IMR-90 (cell line): ENCODE data around the gene CLDN19. TPM values are rescaled to one million over a fixed set of nuclear protein-coding genes. Genes with fewer than 3 reads are reported as not detected.

Experiments
- ATAC-seq: fragments of 200-7000 bp; cut with Tn5 transposase; 2 replicates; pipeline ENCODE4 v1.9.1; 2020; ENCODE audit warnings: low read depth, mild to moderate bottlenecking, moderate library complexity
- BruUV-seq: library from RNA; stranded (reverse); fragments of 400-500 nt; replicated peaks from 2 replicates; lab custom pipeline; 2021; lab: Mats Ljungman, UMichigan
- CTCF ChIA-PET: fragments of 300-600 bp; formaldehyde crosslinking; extraction: SDS; loops from one replicate; lab custom pipeline; 2021; ENCODE audit warnings: antibody characterized with exemption; lab: Yijun Ruan, JAX
- POLR2A ChIA-PET: fragments of 300-600 bp; sonication (Branson Sonifier 250); formaldehyde crosslinking; loops from one replicate; lab custom pipeline; 2022; ENCODE audit warnings: antibody characterized with exemption; ENCODE audit not compliant: unreplicated experiment; lab: Charles Lee
- DNase-seq: peaks from one replicate; pipeline ENCODE4 v3.0.0; 2013
- H2AFZ ChIP-seq: replicated peaks from 2 replicates; pipeline ENCODE3; 2013; ENCODE audit warnings: low read length, mild to moderate bottlenecking; ENCODE audit not compliant: poor library complexity
- H2AK5ac ChIP-seq: 2 replicates; pipeline ENCODE4 v1.6.1; 2013; ENCODE audit warnings: low read depth, low read length, inconsistent platforms
- H2AK9ac ChIP-seq: replicated peaks from 2 replicates; pipeline ENCODE3; 2013; ENCODE audit warnings: mild to moderate bottlenecking, low read depth, low read length, moderate library complexity; ENCODE audit not compliant: poor library complexity
- H2BK120ac ChIP-seq: 2 replicates; pipeline ENCODE4 v1.6.1; 2013; ENCODE audit warnings: low read depth, low read length, inconsistent platforms
- H2BK15ac ChIP-seq: 3 replicates; pipeline ENCODE4 v1.6.1; 2013; ENCODE audit warnings: low read depth, low read length, inconsistent platforms
- H2BK20ac ChIP-seq: 2 replicates; pipeline ENCODE4 v1.6.1; 2013; ENCODE audit warnings: low read depth, mild to moderate bottlenecking, inconsistent platforms, low read length, moderate library complexity
- H2BK5ac ChIP-seq: 2 replicates; pipeline ENCODE4 v1.6.1; 2013; ENCODE audit warnings: mild to moderate bottlenecking, low read depth, low read length, inconsistent platforms; ENCODE audit not compliant: poor library complexity, severe bottlenecking
- H3K14ac ChIP-seq: replicated peaks from 2 replicates; pipeline ENCODE4 v1.6.1; 2013; ENCODE audit warnings: low read depth, low read length, inconsistent platforms
- H3K18ac ChIP-seq: 2 replicates; pipeline ENCODE4 v1.6.1; 2013; ENCODE audit warnings: low read depth, low read length, control low read depth
- H3K23ac ChIP-seq: 2 replicates; pipeline ENCODE4 v1.6.1; 2013; ENCODE audit warnings: low read depth, low read length, inconsistent platforms
- H3K27ac ChIP-seq: 2 replicates; pipeline ENCODE4 v1.5.1; 2013; ENCODE audit warnings: mild to moderate bottlenecking, control low read depth, low read length; ENCODE audit not compliant: insufficient read depth
- H3K27me3 ChIP-seq: 2 replicates; pipeline ENCODE4 v1.6.1; 2013; ENCODE audit warnings: low read length; ENCODE audit not compliant: control insufficient read depth, insufficient read depth
- H3K36me3 ChIP-seq: 2 replicates; pipeline ENCODE4 v1.6.1; 2013; ENCODE audit warnings: low read length, mixed read lengths; ENCODE audit not compliant: control insufficient read depth, insufficient read depth
- H3K4ac ChIP-seq: 2 replicates; pipeline ENCODE4 v1.6.1; 2013; ENCODE audit warnings: low read depth, low read length, inconsistent platforms
- H3K4me1 ChIP-seq: 2 replicates; pipeline ENCODE4 v1.6.1; 2013; ENCODE audit warnings: low read length, mixed read lengths; ENCODE audit not compliant: control insufficient read depth, insufficient read depth
- H3K4me2 ChIP-seq: 2 replicates; pipeline ENCODE4 v1.6.1; 2013; ENCODE audit warnings: low read depth, mild to moderate bottlenecking, control low read depth, low read length, moderate library complexity
- H3K4me3 ChIP-seq: 2 replicates; pipeline ENCODE4 v1.5.1; 2013; ENCODE audit warnings: low read depth, mild to moderate bottlenecking, control low read depth, low read length, moderate library complexity; ENCODE audit not compliant: insufficient read depth
- H3K56ac ChIP-seq: 2 replicates; pipeline ENCODE4 v1.6.1; 2013; ENCODE audit warnings: low read length, inconsistent platforms; ENCODE audit not compliant: insufficient read depth; ENCODE audit errors: extremely low read depth
- H3K79me1 ChIP-seq, 2 experiments: 2 replicates each; pipeline ENCODE4 v1.6.1; 2013; ENCODE audit warnings: low read length in 2 of 2, inconsistent platforms in 1 of 2, low read depth in 1 of 2
- H3K9ac ChIP-seq: 2 replicates; pipeline ENCODE4 v1.6.1; 2013; ENCODE audit warnings: low read depth, low read length, control low read depth
- H3K9me1 ChIP-seq: 2 replicates; pipeline ENCODE4 v1.6.1; 2013; ENCODE audit warnings: low read length, inconsistent platforms; ENCODE audit not compliant: insufficient read depth
- H3K9me3 ChIP-seq: 2 replicates; pipeline ENCODE4 v1.6.1; 2013; ENCODE audit warnings: low read length; ENCODE audit not compliant: control insufficient read depth, insufficient read depth
- H4K20me1 ChIP-seq: 2 replicates; pipeline ENCODE4 v1.6.1; 2013; ENCODE audit warnings: low read length, inconsistent platforms; ENCODE audit not compliant: insufficient read depth
- H4K5ac ChIP-seq: 2 replicates; pipeline ENCODE4 v1.6.1; 2013; ENCODE audit warnings: mild to moderate bottlenecking, low read depth, low read length, control low read depth
- H4K8ac ChIP-seq, 2 experiments: 2 replicates each; pipeline ENCODE4 v1.6.1; 2013; ENCODE audit warnings: low read depth in 2 of 2, low read length in 2 of 2, control low read depth in 1 of 2, inconsistent platforms in 1 of 2
- H4K91ac ChIP-seq: 2 replicates; pipeline ENCODE4 v1.6.1; 2013; ENCODE audit warnings: low read depth, low read length, inconsistent platforms; ENCODE audit not compliant: insufficient read depth
- BHLHE40 ChIP-seq: fragments of 150-350 bp; IDR thresholded peaks from 2 replicates; pipeline ENCODE4 v1.6.1; 2016; ENCODE audit warnings: mild to moderate bottlenecking, low read depth, low read length
- CEBPB ChIP-seq: IDR thresholded peaks from 2 replicates; pipeline ENCODE4 v1.6.1; 2012; ENCODE audit warnings: low read depth, low read length, improper control_type of control experiment
- CHD1 ChIP-seq: IDR thresholded peaks from 2 replicates; pipeline ENCODE4 v1.6.1; 2012; ENCODE audit warnings: low read depth, low read length, improper control_type of control experiment
- ELK1 ChIP-seq: fragments of 150-350 bp; IDR thresholded peaks from 2 replicates; pipeline ENCODE4 v1.6.1; 2016; ENCODE audit warnings: low read depth, mild to moderate bottlenecking, low read length, moderate library complexity, borderline replicate concordance
- FOS ChIP-seq: fragments of 150-350 bp; IDR thresholded peaks from 2 replicates; pipeline ENCODE4 v1.6.1; 2016; ENCODE audit warnings: low read depth, low read length
- MAFK ChIP-seq: IDR thresholded peaks from 2 replicates; pipeline ENCODE4 v1.6.1; 2012; ENCODE audit warnings: low read depth, low read length, improper control_type of control experiment
- MAZ ChIP-seq: IDR thresholded peaks from 2 replicates; pipeline ENCODE4 v1.6.1; 2012; ENCODE audit warnings: low read depth, mild to moderate bottlenecking, low read length, improper control_type of control experiment, moderate library complexity, borderline replicate concordance
- MXI1 ChIP-seq: IDR thresholded peaks from 2 replicates; pipeline ENCODE4 v1.6.1; 2012; ENCODE audit warnings: low read depth, mild to moderate bottlenecking, low read length, moderate library complexity, borderline replicate concordance
- NFE2L2 ChIP-seq: fragments of 150-350 bp; IDR thresholded peaks from 2 replicates; pipeline ENCODE4 v1.6.1; 2016; ENCODE audit warnings: low read depth, mild to moderate bottlenecking, low read length
- POLR2A ChIP-seq: IDR thresholded peaks from 2 replicates; pipeline ENCODE4 v1.6.1; 2012; ENCODE audit warnings: mild to moderate bottlenecking, low read depth, low read length
- RAD21 ChIP-seq: IDR thresholded peaks from 2 replicates; pipeline ENCODE4 v1.6.1; 2012; ENCODE audit warnings: low read length, improper control_type of control experiment
- RCOR1 ChIP-seq: IDR thresholded peaks from 2 replicates; pipeline ENCODE4 v1.6.1; 2012; ENCODE audit warnings: mild to moderate bottlenecking, low read length, improper control_type of control experiment; ENCODE audit not compliant: insufficient replicate concordance
- RFX5 ChIP-seq: IDR thresholded peaks from 2 replicates; pipeline ENCODE4 v1.8.0; 2012; ENCODE audit warnings: low read depth, mild to moderate bottlenecking, low read length, moderate library complexity
- SMC3 ChIP-seq: fragments of 150-350 bp; IDR thresholded peaks from 2 replicates; pipeline ENCODE4 v1.6.1; 2016; ENCODE audit warnings: low read depth, mild to moderate bottlenecking, antibody characterized with exemption, low read length, moderate library complexity
- USF2 ChIP-seq: fragments of 150-350 bp; IDR thresholded peaks from 2 replicates; pipeline ENCODE4 v1.6.1; 2017; ENCODE audit warnings: mild to moderate bottlenecking, antibody characterized with exemption, low read length, low read depth
- WGBS, 2 experiments: methylation state at CpG; one replicate each; pipeline versions ENCODE4 v1.1.5 to v1.1.7; 2013; ENCODE audit warnings: missing lambda C conversion rate in 2 of 2; ENCODE audit not compliant: insufficient read length in 1 of 2; ENCODE audit errors: extremely low coverage in 2 of 2; 5-methylcytosine and 5-hydroxymethylcytosine counted together
- dilution Hi-C: fragments of 300-500 bp; cut with HindIII; formaldehyde crosslinking; loops from one replicate; pipeline ENCODE4 v1.14.3; 2018; ENCODE audit warnings: low sequenced_read_pairs; ENCODE audit not compliant: unreplicated experiment
- in situ Hi-C: fragments of 300-500 bp; cut with MboI; formaldehyde crosslinking; loops from 3 replicates; pipeline ENCODE4 v1.14.3; 2019; ENCODE audit warnings: low sequenced_read_pairs, inconsistent platforms, mixed read lengths
- intact Hi-C: fragments of 100-400 bp; cut with micrococcal nuclease; formaldehyde crosslinking; loops from 2 replicates; pipeline ENCODE4 v1.10.0; 2022
- polyA plus RNA-seq, 3 experiments: library from polyadenylated mRNA; depleted of rRNA; stranded (reverse); fragments of >200 nt; gene quantifications; 2 replicates each; pipeline ENCODE4 v1.2.3, GENCODE V29; 2012; ENCODE audit warnings: low replicate concordance in 1 of 3
- total RNA-seq: library from RNA; depleted of rRNA; stranded (reverse); fragments of >200 nt; gene quantifications from 2 replicates; pipeline ENCODE4 v1.2.3, GENCODE V29; 2012
- TF ChIP-seq, protein P1 (sequence below): conservative IDR thresholded peaks from 2 replicates; pipeline ENCODE4 v1.5.1; 2012; ENCODE audit warnings: mild to moderate bottlenecking, low read depth, low read length, improper control_type of control experiment

CLDN19 gene
- total and polyA plus RNA-seq, 2 of the 4 experiments (the other 2 are of a cell fraction) = not detected

GRCh38 chr1:42736571-42737200, 3.4 kb downstream of the CLDN19 start:
- Histone ChIP-seq H3K4me2 (no peak overlapping the region), H3K27me3 (no peaks in the 10 kb centered on the region; the same call in 1 of the 2 replicates), H3K14ac (no peak overlapping the region), H4K5ac (no peak overlapping the region), H3K23ac (no peak overlapping the region), H3K4me3 (no peak overlapping the region), H3K27ac (no peak overlapping the region), H2AK9ac (peak overlapping the region; percentile 46), H3K4me1 (no peaks in the 10 kb centered on the region), H2BK15ac (no peak overlapping the region), H3K4ac (no peak overlapping the region), H2AFZ (peak overlapping the region; percentile 84), H3K18ac (no peak overlapping the region), H3K36me3 (no peaks in the 10 kb centered on the region), H2BK120ac (no peak overlapping the region), H3K9ac (no peak overlapping the region), H4K91ac (no peak overlapping the region), H2BK20ac (no peak overlapping the region), H3K79me1 (no peaks in the 10 kb centered on the region), H3K9me3 (no peaks in the 10 kb centered on the region), H2BK5ac (no peak overlapping the region), H4K8ac (no peak overlapping the region), H2AK5ac (no peak overlapping the region), H4K20me1 (no peaks in the 10 kb centered on the region), H3K9me1 (no peaks in the 10 kb centered on the region), H3K56ac (no peak overlapping the region)
- dilution Hi-C loops = no loop called here
- in situ Hi-C loops = no loop called here
- DNase-seq = no peak
- ATAC-seq = no peak
- no TSS peak for BruUV-seq
- no peak for TF ChIP-seq NFE2L2
- no peak for TF ChIP-seq CEBPB
- TF ChIP-seq MAZ = no peak
- TF ChIP-seq SMC3 = no peak
- TF ChIP-seq RCOR1 = no peak
- TF ChIP-seq ELK1 = no peak
- TF ChIP-seq FOS = no peak
- no peak for TF ChIP-seq BHLHE40
- TF ChIP-seq RAD21 = no peak
- no peak for TF ChIP-seq USF2
- TF ChIP-seq RFX5 = no peak
- TF ChIP-seq, protein P1, sequence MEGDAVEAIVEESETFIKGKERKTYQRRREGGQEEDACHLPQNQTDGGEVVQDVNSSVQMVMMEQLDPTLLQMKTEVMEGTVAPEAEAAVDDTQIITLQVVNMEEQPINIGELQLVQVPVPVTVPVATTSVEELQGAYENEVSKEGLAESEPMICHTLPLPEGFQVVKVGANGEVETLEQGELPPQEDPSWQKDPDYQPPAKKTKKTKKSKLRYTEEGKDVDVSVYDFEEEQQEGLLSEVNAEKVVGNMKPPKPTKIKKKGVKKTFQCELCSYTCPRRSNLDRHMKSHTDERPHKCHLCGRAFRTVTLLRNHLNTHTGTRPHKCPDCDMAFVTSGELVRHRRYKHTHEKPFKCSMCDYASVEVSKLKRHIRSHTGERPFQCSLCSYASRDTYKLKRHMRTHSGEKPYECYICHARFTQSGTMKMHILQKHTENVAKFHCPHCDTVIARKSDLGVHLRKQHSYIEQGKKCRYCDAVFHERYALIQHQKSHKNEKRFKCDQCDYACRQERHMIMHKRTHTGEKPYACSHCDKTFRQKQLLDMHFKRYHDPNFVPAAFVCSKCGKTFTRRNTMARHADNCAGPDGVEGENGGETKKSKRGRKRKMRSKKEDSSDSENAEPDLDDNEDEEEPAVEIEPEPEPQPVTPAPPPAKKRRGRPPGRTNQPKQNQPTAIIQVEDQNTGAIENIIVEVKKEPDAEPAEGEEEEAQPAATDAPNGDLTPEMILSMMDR = no peak
- no peak for TF ChIP-seq MXI1
- no peak for TF ChIP-seq MAFK
- TF ChIP-seq CHD1 = no peak
- TF ChIP-seq POLR2A = no peak
- intact Hi-C loops = no loop called here
- 100% methylated on average over 2 of the region's 8 CpGs; no CpG with 5 or more reads in 1 of the 2 experiments for WGBS, 2 experiments
- POLR2A ChIA-PET = no interaction called here
- CTCF ChIA-PET = no interaction called here
